Measurements from ENCODE around the gene SPOP. TPM values are rescaled to one million over a fixed set of nuclear protein-coding genes. Genes with fewer than 3 reads are reported as not detected.

The SPOP gene
- total and polyA plus RNA-seq, 12 donors = 39.8 to 79.9 (median 65.8) TPM

- intact Hi-C loops (cut with DNase I) = loop anchor here (1.0 to 10.0 kb wide), 12 partner anchors 127 to 517 kb away; partner anchors contain the start of genes DLX3 (in 7 of the 10) and KAT7 (in 1 of the 10)
- 12 to 15% methylated on average over 42 of the region's 42 CpGs for WGBS, 2 donors
These were observed 109.8 kb downstream of the SPOP start for GRCh38 chr17:49567871-49568694.

GRCh38 chr17:49567104-49567521 lies 110.8 kb downstream of the SPOP start:
- no peaks in the 10 kb centered on the region for H3K9me3 ChIP-seq
- H3K4me3 ChIP-seq = no peak overlapping the region
- peaks cover 0 to 42% (median 34%) of the 10 kb centered on the region in 9 donors for H3K4me1 ChIP-seq
- peak in 1 of 8 donors; percentile 31 for ATAC-seq
- no peak for DNase-seq
- H3K27me3 ChIP-seq = peaks cover 0 to 14% (median 0%) of the 10 kb centered on the region in 7 donors
- H3K27ac ChIP-seq = peak overlapping the region in 8 of 10 donors; percentile 44 to 89 (median 72)
- 81 to 82% methylated on average over 9 of the region's 9 CpGs for WGBS, 2 donors
- intact Hi-C loops (cut with DNase I) = loop anchor here (1.0 to 10.0 kb wide), 9 partner anchors 210 to 518 kb away; partner anchors contain the start of genes DLX3 (in 7 of the 10) and KAT7 (in 1 of the 10)
- H3K36me3 ChIP-seq = no peaks in the 10 kb centered on the region
- no peak for TF ChIP-seq CTCF (IDR thresholded peaks at IDR 0.05)

More at GRCh38 chr17:49567871-49568694, 109.8 kb downstream of the SPOP start:
- peak overlapping the region; percentile 47 to 89 (median 82) for H3K27ac ChIP-seq
- peak; percentile 87 to 98 (median 94) for TF ChIP-seq CTCF (IDR thresholded peaks at IDR 0.05)
- H3K9me3 ChIP-seq = no peaks in the 10 kb centered on the region
- DNase-seq = peak; percentile 89 to 91
- H3K4me3 ChIP-seq = peak overlapping the region; percentile 20 to 60 (median 46)
- H3K27me3 ChIP-seq = peaks cover 0 to 14% (median 0%) of the 10 kb centered on the region in 7 donors
- peak; percentile 77 to 86 (median 80) for ATAC-seq
- peaks cover 0 to 42% (median 34%) of the 10 kb centered on the region in 9 donors for H3K4me1 ChIP-seq
- H3K36me3 ChIP-seq = no peaks in the 10 kb centered on the region

GRCh38 chr17:49566668-49567071 lies 111.2 kb downstream of the SPOP start:
- 66 to 72% methylated on average over 5 of the region's 5 CpGs for WGBS, 2 donors
- intact Hi-C loops (cut with DNase I) = loop anchor here (1.0 to 10.0 kb wide), 9 partner anchors 211 to 518 kb away; partner anchors contain the start of genes DLX3 (in 7 of the 10) and KAT7 (in 1 of the 10)
- Histone ChIP-seq H3K27me3 (peaks cover 0 to 14% (median 0%) of the 10 kb centered on the region in 7 donors), H3K4me1 (peaks cover 0 to 42% (median 34%) of the 10 kb centered on the region in 9 donors), H3K9me3 (peaks cover 0 to 2% (median 0%) of the 10 kb centered on the region in 11 donors), H3K4me3 (no peak overlapping the region), H3K36me3 (no peaks in the 10 kb centered on the region), H3K27ac (peak overlapping the region in 9 of 10 donors; percentile 44 to 89 (median 71))
- DNase-seq (no peak), ATAC-seq (no peak)
- no peak for TF ChIP-seq CTCF (IDR thresholded peaks at IDR 0.05)

GRCh38 chr17:49565948-49566491 lies 111.9 kb downstream of the SPOP start:
- Histone ChIP-seq H3K9me3 (peaks cover 0 to 8% (median 0%) of the 10 kb centered on the region in 11 donors), H3K27me3 (peaks cover 0 to 14% (median 0%) of the 10 kb centered on the region in 7 donors), H3K4me3 (no peak overlapping the region), H3K27ac (peak overlapping the region in 9 of 10 donors; percentile 44 to 89 (median 71)), H3K4me1 (peaks cover 0 to 42% (median 34%) of the 10 kb centered on the region in 9 donors), H3K36me3 (no peaks in the 10 kb centered on the region)
- 7 to 10% methylated on average over 14 of the region's 14 CpGs for WGBS, 2 donors
- no peak for TF ChIP-seq CTCF (IDR thresholded peaks at IDR 0.05)
- DNase-seq (peak; percentile 64 to 77), ATAC-seq (peak; percentile 8 to 87 (median 76))
- intact Hi-C loops (cut with DNase I) = loop anchor here (2.0 to 10.0 kb wide), 8 partner anchors 211 to 519 kb away; partner anchors contain the start of genes DLX3 (in 7 of the 10) and KAT7 (in 1 of the 10)
